NCI-H524 (cell line): ENCODE measurements around the gene GRID1.

Source experiments
- DNase-seq, 2 experiments: peaks; one replicate each; lab custom pipeline; 2025; lab: John Stamatoyannopoulos, UW

GRID1 gene

GRCh38 chr10:86339226-86339865 lies 27.2 kb downstream of the GRID1 start:
- no peak for DNase-seq

DNA sequence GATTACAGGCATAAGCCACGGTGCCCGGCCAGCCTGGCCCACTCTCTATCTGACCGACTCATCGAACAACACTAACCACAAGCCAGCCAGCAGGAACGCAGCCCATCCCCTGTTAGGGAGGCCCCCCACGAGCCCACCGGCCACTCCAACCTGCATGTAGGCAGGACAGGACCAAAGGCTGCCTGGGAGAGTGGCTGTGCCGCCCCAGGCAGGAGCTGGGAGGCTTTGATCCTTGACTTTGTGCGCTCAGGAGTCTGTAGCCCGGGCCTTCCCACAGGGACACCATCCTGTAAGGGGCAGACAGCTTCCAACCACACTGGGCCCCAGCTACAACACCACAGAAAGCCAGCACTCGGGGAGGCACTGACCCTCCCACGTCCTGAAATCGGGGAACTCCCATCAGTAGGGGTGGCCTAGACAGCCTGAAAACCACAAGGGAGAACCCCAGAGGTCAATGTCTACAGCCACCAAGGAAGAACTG lies 29.4 kb downstream of the GRID1 start:
- DNase-seq: no peak

GRCh38 chr10:86336341-86336740 lies 30.3 kb downstream of the GRID1 start:
- DNase-seq: no peak

DNA sequence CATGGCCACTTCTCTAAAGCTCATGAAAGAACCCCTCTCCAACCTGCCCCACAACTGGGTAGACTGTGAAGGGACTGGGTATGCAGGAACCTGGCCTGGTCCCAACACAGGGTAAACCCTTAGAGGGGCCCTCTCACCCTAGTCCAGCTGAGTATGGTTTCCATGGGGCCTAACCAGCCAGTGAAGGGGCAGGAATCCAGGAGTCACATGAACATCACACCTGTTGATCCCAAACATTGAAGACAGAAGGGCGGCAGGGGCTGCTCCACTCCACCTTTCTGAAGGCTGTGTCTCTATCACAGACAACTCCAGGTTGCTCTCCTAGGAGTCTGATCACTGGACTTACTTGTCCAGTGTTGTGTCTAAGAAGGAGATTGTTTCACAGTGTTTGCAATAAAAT lies 30.8 kb downstream of the GRID1 start:
- no peak for DNase-seq

GRCh38 chr10:86335257-86335656 lies 31.3 kb downstream of the GRID1 start:
- DNase-seq: no peak

DNA sequence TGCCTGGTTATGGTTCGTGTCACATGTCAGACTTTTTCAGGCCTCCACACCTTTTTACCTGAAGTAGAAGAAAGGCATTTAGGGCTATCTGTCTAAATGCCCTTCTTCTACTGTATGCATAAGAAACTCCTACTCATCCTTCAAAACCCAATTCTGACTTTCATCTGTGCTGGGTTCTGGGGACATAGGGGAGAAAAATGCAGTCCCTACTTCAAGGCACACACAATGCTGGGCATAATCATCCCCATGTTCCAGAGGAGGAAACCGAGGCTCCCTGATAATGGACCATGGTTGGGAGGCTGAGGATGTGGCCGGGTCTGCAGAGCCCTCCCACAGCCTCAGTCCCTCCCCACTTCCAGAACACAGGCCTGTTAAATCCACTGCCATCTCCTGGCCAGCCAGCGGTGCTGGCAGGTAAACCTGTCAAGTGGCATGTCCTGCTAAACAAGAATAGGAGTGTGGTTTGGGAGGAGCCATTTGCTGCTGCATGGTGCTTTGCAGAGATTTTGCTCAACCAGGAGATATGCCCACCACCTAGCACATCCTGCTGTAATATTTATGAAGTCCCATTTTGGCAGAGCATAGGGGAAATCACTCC lies 32.0 kb downstream of the GRID1 start:
- DNase-seq: no peak

DNA sequence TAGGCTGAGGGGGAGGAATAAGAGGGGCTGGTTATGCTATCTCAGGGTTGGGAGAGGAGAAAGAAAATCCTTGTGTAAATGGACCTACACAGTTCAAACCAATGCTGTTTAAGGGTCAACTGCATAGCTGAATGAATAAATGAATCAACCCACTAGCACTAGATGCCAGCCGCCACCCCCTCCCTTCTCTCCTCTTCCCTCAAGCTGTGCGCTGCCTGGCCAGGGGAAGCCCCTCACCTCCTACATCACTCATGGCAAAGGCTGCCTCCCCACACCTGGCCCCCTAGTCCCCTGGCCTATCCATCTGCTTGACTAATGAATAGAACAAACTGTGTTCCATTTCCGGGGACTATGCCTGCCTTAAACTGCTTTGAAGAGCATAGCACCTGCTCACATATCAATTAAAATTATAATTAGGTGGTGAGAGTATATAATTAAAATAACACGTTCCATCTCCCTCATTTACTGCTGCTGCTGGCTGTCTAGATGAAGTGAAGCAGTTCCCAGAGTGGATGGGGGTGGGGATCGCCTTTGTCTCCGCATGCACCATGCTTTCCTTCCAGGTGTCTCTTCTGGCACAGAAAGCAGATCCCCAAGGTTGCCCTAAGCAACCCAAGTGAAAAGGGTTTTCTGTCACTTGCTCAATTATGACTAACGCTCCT lies 32.6 kb downstream of the GRID1 start:
- peak; percentile 54 to 57 for DNase-seq

- no peak for DNase-seq
Observed at GRCh38 chr10:86331861-86332260, 34.7 kb downstream of the GRID1 start.

DNA sequence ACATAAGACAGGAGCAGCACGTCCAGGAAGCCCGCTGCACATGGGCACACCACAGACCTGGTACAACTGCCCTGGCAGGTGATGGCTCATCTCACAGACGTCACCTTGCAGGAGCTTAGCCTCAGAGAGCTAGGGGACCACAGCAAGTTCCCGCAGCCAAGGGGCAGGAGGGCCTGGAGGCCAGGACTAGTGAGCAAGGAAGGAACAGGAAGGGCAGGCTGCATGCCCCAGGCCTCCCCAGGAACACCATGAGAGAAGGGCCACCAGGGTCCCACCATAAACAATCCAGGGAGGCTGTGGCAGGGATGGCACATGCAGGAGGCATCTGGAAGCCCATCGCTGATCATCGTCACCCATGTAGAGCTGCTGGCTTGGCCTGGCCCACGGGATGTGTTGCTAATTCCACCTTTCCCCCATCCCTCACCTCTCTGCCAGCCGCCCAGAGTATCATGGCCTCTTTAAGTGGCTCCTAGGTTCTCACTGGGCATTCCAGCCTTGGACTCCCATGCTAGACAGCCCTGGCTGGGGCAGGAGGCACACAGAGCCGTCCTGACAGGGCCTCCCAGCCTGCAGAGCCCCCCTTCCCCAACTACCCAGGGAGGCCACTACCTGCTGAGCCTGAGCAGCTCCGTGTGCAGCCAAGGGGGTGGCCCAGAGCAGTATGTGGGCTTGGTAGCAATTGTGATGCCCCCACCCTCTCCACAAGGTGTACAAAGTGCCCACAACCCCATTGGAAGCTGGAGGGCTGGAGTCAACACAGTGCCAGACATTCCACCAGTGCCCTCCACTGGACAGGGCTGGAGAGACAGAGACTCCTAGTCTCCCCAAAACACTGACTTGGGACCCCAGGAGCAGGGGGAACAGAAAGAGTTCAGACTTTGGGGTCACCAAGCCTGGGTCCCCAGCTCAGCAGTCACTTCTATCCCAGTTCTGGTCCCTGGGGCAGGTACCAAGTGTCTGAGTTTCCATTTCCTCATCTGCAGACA lies 35.5 kb downstream of the GRID1 start:
- DNase-seq: no peak

DNA sequence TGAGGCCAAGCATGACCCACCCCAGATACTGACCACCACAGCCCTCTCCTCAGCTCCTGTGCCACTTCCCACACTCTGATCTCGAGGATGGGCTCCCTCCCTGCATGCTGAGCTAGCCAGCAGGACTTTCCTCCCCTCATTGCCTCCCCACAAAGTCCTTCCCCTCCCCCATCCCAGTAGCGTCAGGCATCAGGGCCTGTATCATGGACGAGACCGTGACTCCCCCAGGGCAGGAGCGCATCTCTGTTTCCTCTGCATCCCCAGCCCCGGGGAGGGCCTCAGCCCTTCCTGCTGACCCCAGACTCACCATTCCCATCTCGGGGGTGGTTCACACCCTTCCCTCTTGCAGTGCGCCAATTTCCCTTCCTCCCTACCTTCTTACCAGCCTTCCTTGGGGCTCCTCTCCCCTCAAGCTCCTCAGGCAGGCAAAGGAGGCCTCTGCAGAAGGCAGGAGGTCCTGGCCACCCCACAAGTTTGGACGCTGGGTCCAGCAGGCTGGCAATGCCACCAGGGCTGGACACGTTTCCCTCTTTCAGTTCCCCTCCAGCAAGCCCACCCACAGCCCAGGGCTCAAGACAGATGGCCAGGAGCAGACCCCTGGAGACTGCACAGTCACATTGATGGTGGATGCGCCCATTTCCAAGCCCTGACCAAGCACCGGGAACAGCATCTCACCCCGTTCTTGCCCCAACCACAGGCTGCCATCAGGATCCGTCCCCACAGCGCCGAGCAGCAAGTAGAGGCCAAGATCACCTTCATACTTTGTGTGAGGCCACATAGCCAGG lies 36.5 kb downstream of the GRID1 start:
- no peak for DNase-seq

GRCh38 chr10:86329093-86329710 lies 37.4 kb downstream of the GRID1 start:
- DNase-seq: no peak

DNA sequence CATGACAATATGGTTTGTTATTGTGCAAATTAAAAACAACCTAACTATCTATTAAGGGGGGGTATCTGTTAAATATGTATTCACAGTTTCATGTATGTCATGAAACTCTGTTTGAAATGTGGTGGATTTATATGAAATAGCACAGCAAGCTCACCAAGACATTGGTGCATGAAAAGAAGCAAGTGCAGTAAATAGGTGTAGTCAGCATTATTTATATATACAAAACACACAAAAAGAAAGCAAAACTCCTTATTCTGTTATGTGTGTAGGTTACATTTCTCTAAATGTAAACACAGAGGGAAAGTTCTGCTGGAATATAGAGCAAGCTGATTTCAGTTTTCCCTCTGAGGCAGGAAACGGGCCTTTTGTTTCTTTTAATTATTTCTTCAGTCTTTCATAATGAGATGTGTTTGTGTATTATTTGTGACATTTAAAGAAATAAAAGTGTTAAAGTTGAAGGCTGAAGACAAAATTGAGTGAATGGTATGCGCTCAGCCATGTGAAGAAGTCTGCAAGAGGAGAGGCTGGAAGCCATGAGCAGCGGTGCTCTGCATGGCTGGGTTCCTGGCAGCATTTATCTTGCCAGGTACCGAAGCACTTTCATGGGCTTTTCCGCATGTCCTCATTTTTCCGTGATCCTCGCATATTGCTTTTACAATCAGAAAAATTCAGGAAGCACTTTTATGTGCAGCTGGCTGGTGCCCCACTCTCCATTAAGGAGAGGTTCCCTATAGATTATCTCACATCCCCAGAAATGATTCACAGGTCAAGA lies 38.5 kb downstream of the GRID1 start:
- DNase-seq: no peak

DNA sequence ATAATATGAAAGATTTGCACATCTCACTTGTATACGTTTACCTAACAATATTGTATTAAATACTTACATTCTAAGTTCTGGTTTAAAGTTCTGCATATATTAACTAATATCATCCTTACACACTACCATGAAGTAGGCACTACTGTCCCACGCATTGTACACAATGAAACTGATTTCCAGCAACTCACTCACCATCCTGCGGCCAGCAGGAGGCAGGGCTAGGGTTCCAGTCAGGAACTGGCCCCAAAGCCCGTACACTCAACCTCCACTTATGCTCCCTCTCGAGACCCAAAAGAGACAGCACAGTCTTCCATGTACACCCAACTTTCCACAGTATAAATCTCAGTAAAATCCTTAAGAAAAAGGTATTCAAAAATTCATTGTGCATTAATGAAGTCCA lies 41.4 kb downstream of the GRID1 start:
- DNase-seq: no peak

- no peak for DNase-seq
Observed at GRCh38 chr10:86321568-86321967, 45.0 kb downstream of the GRID1 start.

DNA sequence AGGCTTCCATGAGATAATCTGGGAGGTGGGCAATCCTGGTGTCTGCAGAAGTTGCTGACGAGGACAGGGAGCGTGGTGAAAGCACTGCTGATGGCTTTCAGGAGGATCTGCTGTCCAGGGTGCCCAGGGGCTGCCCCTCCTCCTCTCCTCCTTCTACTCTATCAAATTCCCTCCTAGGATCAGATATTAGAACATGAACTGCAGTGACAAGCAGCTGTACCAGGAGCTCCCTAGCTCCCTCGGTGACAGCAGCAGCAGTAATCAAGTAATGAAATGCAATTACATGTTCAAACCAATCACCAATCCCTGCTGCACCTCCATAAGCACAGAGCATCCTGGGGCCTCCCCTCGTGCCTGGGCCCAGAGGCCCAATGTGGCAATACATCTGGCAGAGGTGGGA lies 46.9 kb downstream of the GRID1 start:
- no peak for DNase-seq

DNA sequence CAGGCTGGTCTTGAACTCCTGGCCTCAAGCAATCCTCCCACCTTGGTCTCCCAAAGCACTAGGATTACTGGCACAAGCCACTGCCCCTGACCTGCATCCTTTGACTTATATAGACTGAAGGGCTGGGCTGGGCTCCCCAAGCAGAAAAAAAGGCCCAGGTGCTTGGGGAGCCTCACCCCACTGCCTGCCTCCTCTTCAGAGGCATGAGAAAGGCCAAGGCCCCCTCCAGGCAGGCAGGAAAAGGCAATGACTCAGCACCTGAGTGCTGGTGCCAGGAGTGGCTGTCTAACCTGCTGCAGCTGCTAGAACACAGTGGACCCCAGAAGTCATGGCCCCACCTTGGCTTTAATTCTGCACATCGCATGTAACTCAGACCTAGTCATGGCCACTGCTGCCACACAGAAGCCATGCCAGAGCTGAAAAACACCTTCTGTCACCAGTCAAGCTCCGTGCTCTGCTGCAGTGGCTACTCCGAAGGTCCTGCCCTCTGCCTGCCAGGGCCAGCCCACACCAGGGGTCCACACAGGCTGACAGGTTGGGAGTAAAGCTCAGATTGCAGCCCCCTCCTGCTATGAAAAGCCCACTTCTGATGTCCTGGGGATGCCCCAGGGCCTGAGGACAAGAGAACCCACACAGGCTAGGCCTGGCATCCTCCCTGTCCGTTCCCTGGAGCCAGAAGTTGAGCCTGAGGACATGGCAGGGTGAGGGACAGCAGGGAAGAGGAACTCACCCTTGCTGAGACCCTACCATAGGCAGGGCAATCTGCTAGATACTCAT lies 48.5 kb downstream of the GRID1 start:
- no peak for DNase-seq

- no peak for DNase-seq
Observed at GRCh38 chr10:86316990-86317389, 49.6 kb downstream of the GRID1 start.

- no peak for DNase-seq
Observed at GRCh38 chr10:86316274-86316835, 50.2 kb downstream of the GRID1 start.

DNA sequence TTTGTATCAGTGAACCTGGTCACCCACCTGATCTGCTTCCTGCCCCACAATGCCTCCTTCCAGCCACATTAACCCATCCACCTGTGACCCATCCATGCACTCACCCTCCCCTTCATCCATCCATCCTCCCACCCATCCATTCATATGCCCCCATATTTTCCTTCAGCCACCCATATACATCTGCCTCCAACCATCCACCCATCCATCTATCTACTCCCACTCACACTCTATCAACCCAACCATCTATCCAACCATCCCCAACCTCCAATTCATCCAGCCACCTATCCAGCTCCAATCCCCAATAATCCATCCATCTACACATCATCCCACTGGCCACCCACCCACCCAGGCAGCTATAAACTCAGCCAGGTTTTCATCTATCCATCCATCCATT lies 51.0 kb downstream of the GRID1 start:
- DNase-seq: no peak
